Right lobe of liver (tissue), 6 donors: ENCODE measurements around the gene NADSYN1. TPM values are rescaled to one million over a fixed set of nuclear protein-coding genes. Genes with fewer than 3 reads are reported as not detected.

Source experiments
- ATAC-seq, 4 donors: fragments of 200-7000 bp; cut with Tn5 transposase; one replicate each; pipeline ENCODE4 v1.9.1; 2020; ENCODE audit warnings: mild to moderate bottlenecking in 4 of 4, moderate library complexity in 4 of 4
- DNase-seq, 3 donors: peaks; one replicate each; pipeline ENCODE4 v3.0.0-alpha.2; 2020
- H3K27ac ChIP-seq, 3 donors: fragments of 200-600 bp; one replicate each; pipeline ENCODE4 v1.8.0; 2022
- H3K27me3 ChIP-seq, 2 donors: fragments of 200-600 bp; one replicate each; pipeline ENCODE4 v1.8.0; 2022
- H3K36me3 ChIP-seq, 4 donors: fragments of 200-600 bp; sonication (generic) in 1 of 4; one replicate each; pipeline versions ENCODE4 v1.5.1 to v1.8.0; 2017 to 2022; ENCODE audit warnings: control low read depth in 1 of 4
- H3K4me1 ChIP-seq, 4 donors: fragments of 200-600 bp; sonication (generic) in 1 of 4; one replicate each; pipeline versions ENCODE4 v1.5.1 to v1.8.0; 2017 to 2022; ENCODE audit warnings: control low read depth in 1 of 4
- H3K4me3 ChIP-seq, 3 donors: fragments of 200-600 bp; one replicate each; pipeline ENCODE4 v1.8.0; 2022
- H3K9me3 ChIP-seq, 4 donors: fragments of 200-600 bp; sonication (generic) in 1 of 4; one replicate each; pipeline versions ENCODE4 v1.5.1 to v1.8.0; 2017 to 2022; ENCODE audit warnings: control low read depth in 1 of 4
- CTCF ChIP-seq, 4 donors: fragments of 200-600 bp in 3 of 4; fragments of 450-650 bp in 1 of 4; IDR thresholded peaks; one replicate each; pipeline versions ENCODE4 v1.5.1 to v1.8.0; 2016 to 2022; ENCODE audit warnings: antibody characterized with exemption in 4 of 4, mild to moderate bottlenecking in 2 of 4
- POLR2A ChIP-seq: fragments of 450-650 bp; IDR thresholded peaks from one replicate; pipeline ENCODE4 v1.6.1; 2017; ENCODE audit warnings: antibody characterized with exemption, mild to moderate bottlenecking
- WGBS: methylation state at CpG from one replicate; pipeline ENCODE4 v1.1.6; 2018; ENCODE audit warnings: low coverage, low lambda C conversion rate; ENCODE audit not compliant: insufficient coverage; ENCODE audit errors: missing lambda C conversion rate; 5-methylcytosine and 5-hydroxymethylcytosine counted together
- intact Hi-C, 2 donors: fragments of 100-400 bp; cut with DNase I; formaldehyde crosslinking; loops; one replicate each; pipeline versions ENCODE4 v1.11.2 to v1.14.1; 2022
- microRNA-seq, 2 donors: library from miRNA; unstranded; fragments of <30 nt; microRNA quantifications; one replicate each; pipeline ENCODE4, GENCODE V29; 2019 to 2020
- small RNA-seq, 2 experiments: library from RNA; depleted of rRNA; stranded (forward); fragments of <200 nt; gene quantifications; one replicate each; pipeline ENCODE3, GENCODE V24; 2016
- total RNA-seq, 6 experiments: library from RNA; depleted of rRNA in 2 of 6; stranded (reverse); fragments of >200 nt in 2 of 6; fragmentation: NEBNext Ultra II Directional in 3 of 6; extraction: Animal tissue kit (Norgen Biotek cat#: 25700) in 3 of 6; gene quantifications; one replicate each; pipeline versions ENCODE4 v1.1.0 to v1.2.4, GENCODE V29; 2016 to 2023
- donor health status: DM: no; HTN: yes; CAD: no.
- donor health status: DM: no; HTN: no; CAD: no.
- donor health status: DM: no; HTN: no; CAD: no.
- donor health status: DM: no; HTN: yes; CAD: no.
- donor health status: DM: no; HTN: yes; CAD: no.

The NADSYN1 gene
- total RNA-seq, 6 experiments from 2014 or later: 26.4 to 54.7 (median 35.4) TPM

- TF ChIP-seq CTCF (IDR thresholded peaks at IDR 0.05) (no peak), POLR2A (no peak)
- WGBS: 64% methylated on average over 2 of the region's 5 CpGs
- H3K4me1 ChIP-seq: no peaks in the 10 kb centered on the region
- ATAC-seq (no peak), DNase-seq (no peak)
- H3K27me3 ChIP-seq: no peaks in the 10 kb centered on the region
- no peak within 1 kb of the TSS for H3K27ac ChIP-seq
- intact Hi-C loops: no loop called here
- no peaks in the 10 kb centered on the region for H3K36me3 ChIP-seq
- no peak within 1 kb of the TSS for H3K4me3 ChIP-seq
- no peaks in the 10 kb centered on the region for H3K9me3 ChIP-seq
These were observed 95.1 kb downstream of the NADSYN1 start, which contains the start of gene KRTAP5-9 for GRCh38 chr11:71548120-71548519. KRTAP5-9 (plus strand) TSS chr11:71548420; CDS start chr11:71548658, 238 bp downstream.

- Histone ChIP-seq H3K27ac (no peak overlapping the region), H3K4me3 (no peak overlapping the region), H3K27me3 (no peaks in the 10 kb centered on the region), H3K9me3 (no peaks in the 10 kb centered on the region), H3K36me3 (no peaks in the 10 kb centered on the region), H3K4me1 (no peaks in the 10 kb centered on the region)
- 20% methylated on average over 1 of the region's 5 CpGs for WGBS
- no peak for ATAC-seq
- TF ChIP-seq CTCF (IDR thresholded peaks at IDR 0.05) (no peak), POLR2A (no peak)
- intact Hi-C loops: no loop called here
- DNase-seq: no peak
These were observed 95.7 kb downstream of the NADSYN1 start for GRCh38 chr11:71548716-71549151.

Small RNA genes lying within 50 kb of the gene (microRNA-seq; reads per million reads assigned to microRNA genes)
- 0 to 0.29 reads per million in 2 donors for gene MIR6754

Small RNA genes lying within 50 kb of the gene (small RNA-seq; reads per million reads assigned to genes)
- gene MIR6754: 0 reads per million in 2 experiments

Other genes starting within 250 kb of the NADSYN1 start
- gene SHANK2, start 200.6 kb upstream of the NADSYN1 start, total RNA-seq: 10 to 100 TPM; 21.9 to 50.3 (median 30.9) TPM
- gene DHCR7, start 4.8 kb upstream of the NADSYN1 start, total RNA-seq: 100 to 1,000 TPM in 4 of 6 experiments, 10 to 100 TPM in 2; 42.0 to 320 (median 126) TPM
- gene KRTAP5-7, start 74.1 kb downstream of the NADSYN1 start, total RNA-seq: 1 to 10 TPM in 1 of 6 experiments, under 1 TPM in 3, not detected in 2; 0.18 to 3.9 (median 0.23) TPM
- gene KRTAP5-8, start 84.8 kb downstream of the NADSYN1 start, total RNA-seq: under 1 TPM in 1 of 6 experiments, not detected in 5; 0.24 TPM
- under 1 TPM in 2 of 6 experiments, not detected in 4; 0.17 to 0.38 TPM for gene KRTAP5-9, start 95.2 kb downstream of the NADSYN1 start, total RNA-seq
- under 1 TPM in 3 of 6 experiments, not detected in 3; 0.17 to 0.18 (median 0.18) TPM for gene KRTAP5-10, start 112.4 kb downstream of the NADSYN1 start, total RNA-seq
- gene KRTAP5-11, start 129.7 kb downstream of the NADSYN1 start, total RNA-seq: not detected